Measurements from ENCODE around the gene LHFPL6. TPM values are rescaled to one million over a fixed set of nuclear protein-coding genes. Genes with fewer than 3 reads are reported as not detected.

Gene LHFPL6
- total RNA-seq, 1 experiment from 2014 or later = 8.9 TPM

DNA sequence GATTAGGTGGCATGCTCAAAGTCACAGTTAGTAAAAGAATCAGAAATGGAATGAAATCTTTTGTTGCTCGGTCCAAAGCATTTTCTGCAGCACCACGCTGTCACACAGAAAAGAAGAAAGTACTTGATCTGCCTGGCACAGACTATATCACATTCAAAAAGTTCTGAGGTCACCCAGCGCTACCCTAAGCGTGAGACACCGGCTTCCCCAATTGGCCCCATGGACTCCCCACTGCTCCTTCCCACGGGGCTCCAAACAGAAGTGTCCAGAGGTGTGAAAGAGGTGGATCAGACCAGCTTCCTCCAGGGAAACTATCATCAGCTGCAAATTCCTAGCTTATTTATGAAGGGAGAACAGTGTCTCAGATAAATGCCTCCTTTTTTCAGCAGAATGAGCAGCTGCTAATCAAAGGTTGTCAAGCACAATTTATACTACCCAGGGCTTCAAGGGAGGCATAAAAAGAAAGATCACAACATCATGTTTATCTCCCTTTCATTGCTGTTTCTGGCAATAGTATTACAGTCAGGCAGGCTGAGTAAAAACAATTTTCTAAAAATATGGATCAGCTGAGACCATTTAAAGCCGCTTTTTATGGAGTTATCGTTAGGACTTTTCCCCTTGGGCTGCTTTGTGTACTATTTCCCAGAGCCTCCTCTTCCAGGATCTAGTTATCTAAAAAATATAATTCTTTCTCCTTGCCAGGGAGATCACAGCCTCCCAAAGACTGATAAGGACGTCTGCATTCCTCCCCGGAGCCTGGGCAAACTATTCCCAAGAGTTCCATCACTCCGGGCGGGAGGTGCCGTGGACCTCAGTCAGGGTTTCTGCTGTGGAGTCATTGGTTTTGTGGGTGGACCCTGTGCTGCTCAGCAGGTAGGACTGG lies 208.0 kb downstream of the LHFPL6 start:
- H3K27me3 Mint-ChIP-seq (ENCODE audit: insufficient read depth, unreplicated experiment) = no peaks in the 10 kb centered on the region
- intact Hi-C loops (cut with micrococcal nuclease) = no loop called here
- no peaks in the 10 kb centered on the region for H3K4me1 Mint-ChIP-seq (ENCODE audit: insufficient read depth, unreplicated experiment)
- H3K36me3 Mint-ChIP-seq (ENCODE audit: insufficient read depth, unreplicated experiment) = no peaks in the 10 kb centered on the region
- CTCF ChIA-PET = interaction anchor here (0.6 to 1.4 kb wide), 3 partner anchors 10 to 25 kb away, joined by 3 read pairs; no protein-coding TSS in a partner anchor
- DNase-seq (ENCODE audit: unreplicated experiment) = no peak
- POLR2A ChIA-PET = no interaction called here
- BruUV-seq (replicated peaks) = no TSS peak
- H3K9me3 Mint-ChIP-seq (ENCODE audit: unreplicated experiment) = no peaks in the 10 kb centered on the region
- no peak overlapping the region for H3K27ac Mint-ChIP-seq (ENCODE audit: low read depth, unreplicated experiment)
- TF ChIP-seq, protein P1, sequence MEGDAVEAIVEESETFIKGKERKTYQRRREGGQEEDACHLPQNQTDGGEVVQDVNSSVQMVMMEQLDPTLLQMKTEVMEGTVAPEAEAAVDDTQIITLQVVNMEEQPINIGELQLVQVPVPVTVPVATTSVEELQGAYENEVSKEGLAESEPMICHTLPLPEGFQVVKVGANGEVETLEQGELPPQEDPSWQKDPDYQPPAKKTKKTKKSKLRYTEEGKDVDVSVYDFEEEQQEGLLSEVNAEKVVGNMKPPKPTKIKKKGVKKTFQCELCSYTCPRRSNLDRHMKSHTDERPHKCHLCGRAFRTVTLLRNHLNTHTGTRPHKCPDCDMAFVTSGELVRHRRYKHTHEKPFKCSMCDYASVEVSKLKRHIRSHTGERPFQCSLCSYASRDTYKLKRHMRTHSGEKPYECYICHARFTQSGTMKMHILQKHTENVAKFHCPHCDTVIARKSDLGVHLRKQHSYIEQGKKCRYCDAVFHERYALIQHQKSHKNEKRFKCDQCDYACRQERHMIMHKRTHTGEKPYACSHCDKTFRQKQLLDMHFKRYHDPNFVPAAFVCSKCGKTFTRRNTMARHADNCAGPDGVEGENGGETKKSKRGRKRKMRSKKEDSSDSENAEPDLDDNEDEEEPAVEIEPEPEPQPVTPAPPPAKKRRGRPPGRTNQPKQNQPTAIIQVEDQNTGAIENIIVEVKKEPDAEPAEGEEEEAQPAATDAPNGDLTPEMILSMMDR (IDR thresholded peaks at IDR 0.05; ENCODE audit: unreplicated experiment) = no peak
- no peak overlapping the region for H3K4me3 Mint-ChIP-seq (ENCODE audit: unreplicated experiment)

DNA sequence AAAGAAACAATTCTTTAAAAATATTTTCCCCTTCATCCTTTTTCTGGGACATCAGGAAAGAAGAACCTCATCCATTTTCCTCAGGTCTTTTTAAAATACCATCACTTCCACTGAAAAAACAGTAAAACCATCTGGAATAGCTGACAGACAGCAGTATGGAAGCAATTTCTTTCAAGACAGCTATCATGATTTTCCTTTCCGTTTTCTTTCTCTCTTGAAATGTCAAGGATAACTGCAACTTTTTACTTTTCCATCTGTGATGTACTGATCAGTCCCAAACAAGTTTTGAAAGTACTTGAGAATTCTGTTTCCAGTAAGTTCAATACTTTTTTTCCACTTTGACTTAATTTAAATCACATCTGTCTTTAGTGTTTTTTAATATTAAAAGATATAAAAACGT lies 211.2 kb downstream of the LHFPL6 start:
- DNase-seq (ENCODE audit: unreplicated experiment) = no peak
- BruUV-seq (replicated peaks) = no TSS peak
- H3K36me3 Mint-ChIP-seq (ENCODE audit: insufficient read depth, unreplicated experiment) = no peaks in the 10 kb centered on the region
- CTCF ChIA-PET = no interaction called here
- POLR2A ChIA-PET = no interaction called here
- intact Hi-C loops (cut with micrococcal nuclease) = no loop called here
- no peak overlapping the region for H3K4me3 Mint-ChIP-seq (ENCODE audit: unreplicated experiment)
- TF ChIP-seq, protein P1 (IDR thresholded peaks at IDR 0.05; ENCODE audit: unreplicated experiment) = no peak
- H3K4me1 Mint-ChIP-seq (ENCODE audit: insufficient read depth, unreplicated experiment) = no peaks in the 10 kb centered on the region
- no peak overlapping the region for H3K27ac Mint-ChIP-seq (ENCODE audit: low read depth, unreplicated experiment)
- H3K27me3 Mint-ChIP-seq (ENCODE audit: insufficient read depth, unreplicated experiment) = no peaks in the 10 kb centered on the region
- H3K9me3 Mint-ChIP-seq (ENCODE audit: unreplicated experiment) = no peaks in the 10 kb centered on the region

DNA sequence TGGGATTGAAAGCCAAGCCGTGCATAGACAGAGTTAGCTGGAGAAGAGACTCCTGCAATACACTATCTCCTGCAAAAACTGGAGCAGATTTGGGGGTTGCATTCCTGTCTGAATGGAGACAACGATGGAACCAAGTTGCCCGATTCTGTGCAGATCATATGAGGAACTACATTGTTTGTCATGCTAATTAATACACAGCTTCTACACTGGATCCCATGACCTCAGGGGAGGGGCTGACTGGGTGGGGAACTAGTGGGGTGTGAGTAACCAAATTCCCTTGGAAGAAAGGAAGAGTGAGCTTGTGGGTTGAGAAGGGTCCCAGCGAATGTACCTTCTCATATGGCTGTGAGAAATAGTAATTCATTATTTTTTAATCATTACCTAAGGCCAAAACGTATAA lies 214.0 kb downstream of the LHFPL6 start:
- H3K4me3 Mint-ChIP-seq (ENCODE audit: unreplicated experiment) = no peak overlapping the region
- intact Hi-C loops (cut with micrococcal nuclease) = no loop called here
- ChIA-PET CTCF (no interaction called here), POLR2A (interaction anchor here (0.7 kb wide), 1 partner anchor 9 kb away, joined by 3 read pairs; no protein-coding TSS in a partner anchor)
- no peaks in the 10 kb centered on the region for H3K4me1 Mint-ChIP-seq (ENCODE audit: insufficient read depth, unreplicated experiment)
- TF ChIP-seq, protein P1 (IDR thresholded peaks at IDR 0.05; ENCODE audit: unreplicated experiment) = no peak
- no peaks in the 10 kb centered on the region for H3K27me3 Mint-ChIP-seq (ENCODE audit: insufficient read depth, unreplicated experiment)
- no peak overlapping the region for H3K27ac Mint-ChIP-seq (ENCODE audit: low read depth, unreplicated experiment)
- H3K36me3 Mint-ChIP-seq (ENCODE audit: insufficient read depth, unreplicated experiment) = no peaks in the 10 kb centered on the region
- BruUV-seq (replicated peaks) = no TSS peak
- DNase-seq (ENCODE audit: unreplicated experiment) = no peak
- H3K9me3 Mint-ChIP-seq (ENCODE audit: unreplicated experiment) = no peaks in the 10 kb centered on the region

DNA sequence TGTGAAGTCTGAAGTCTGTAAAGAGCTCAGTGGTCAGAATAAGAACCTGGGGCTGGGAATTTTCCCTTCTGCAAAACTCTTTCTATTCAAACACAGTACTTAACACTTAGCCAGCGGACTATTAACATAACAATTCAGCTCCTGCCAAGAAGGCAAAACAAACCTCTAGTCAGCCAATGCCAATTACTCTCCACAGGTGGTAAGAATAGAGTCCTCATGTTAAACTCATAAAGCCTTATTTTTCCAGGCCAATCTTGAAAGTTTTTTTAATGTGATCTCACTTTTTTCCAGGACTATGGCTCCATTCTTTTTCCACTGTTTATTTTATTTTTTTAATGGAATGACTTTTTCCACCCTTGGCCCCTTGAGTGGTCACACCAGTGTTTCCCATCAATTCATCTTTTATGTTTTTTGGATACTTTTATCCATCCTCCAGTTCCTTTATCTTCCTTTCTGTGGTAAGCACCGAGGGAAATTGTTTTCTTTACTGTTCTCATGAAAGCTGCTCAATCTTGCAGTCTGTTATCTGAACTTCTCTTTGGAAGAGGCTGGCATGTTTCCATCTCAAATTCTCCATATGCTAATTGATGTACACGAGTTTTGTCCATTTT lies 217.3 kb downstream of the LHFPL6 start:
- Mint-ChIP-seq H3K27me3 (ENCODE audit: insufficient read depth, unreplicated experiment) (no peaks in the 10 kb centered on the region), H3K4me3 (ENCODE audit: unreplicated experiment) (no peak overlapping the region), H3K27ac (ENCODE audit: low read depth, unreplicated experiment) (no peak overlapping the region), H3K4me1 (ENCODE audit: insufficient read depth, unreplicated experiment) (no peaks in the 10 kb centered on the region), H3K9me3 (ENCODE audit: unreplicated experiment) (no peaks in the 10 kb centered on the region), H3K36me3 (ENCODE audit: insufficient read depth, unreplicated experiment) (no peaks in the 10 kb centered on the region)
- no peak for DNase-seq (ENCODE audit: unreplicated experiment)
- TF ChIP-seq, protein P1 (IDR thresholded peaks at IDR 0.05; ENCODE audit: unreplicated experiment) = no peak
- BruUV-seq (replicated peaks) = no TSS peak
- POLR2A ChIA-PET = interaction anchor here (0.7 kb wide), 1 partner anchor 127 kb away, joined by 3 read pairs; no protein-coding TSS in a partner anchor
- CTCF ChIA-PET = no interaction called here
- intact Hi-C loops (cut with micrococcal nuclease) = no loop called here

Measured in MCF 10A (cell line).